ENCODE measurements around the gene PDE11A.

GRCh38 chr2:178059681-178060080 lies 12.9 kb downstream of the PDE11A start:
- no peak for TF ChIP-seq CTCF (IDR thresholded peaks at IDR 0.05)
- TF ChIP-seq EP300 (IDR thresholded peaks at IDR 0.05; ENCODE audit: low read depth): no peak
- TF ChIP-seq POLR2A (IDR thresholded peaks at IDR 0.05): no peak

Measured in transverse colon (tissue), 3 donors.